Loucy (cell line): ENCODE results near the gene CUL1.

ENCODE experiments used
- CTCF ChIP-seq: fragments of 200-600 bp; sonication (generic); conservative IDR thresholded peaks from 2 replicates; pipeline ENCODE4 v1.5.1; 2014; ENCODE audit warnings: mild to moderate bottlenecking, antibody characterized with exemption, low read length
- EZH2phosphoT487 ChIP-seq: fragments of 200-600 bp; IDR thresholded peaks from 2 replicates; pipeline ENCODE4 v1.6.1; 2018; ENCODE audit warnings: antibody characterized with exemption, mild to moderate bottlenecking, moderate library complexity, borderline replicate concordance

GRCh38 chr7:148813890-148814289, 115.2 kb downstream of the CUL1 start:
- TF ChIP-seq CTCF: no peak
- no peak for TF ChIP-seq EZH2phosphoT487
